ENCODE data around the gene PPM1L.

DNA sequence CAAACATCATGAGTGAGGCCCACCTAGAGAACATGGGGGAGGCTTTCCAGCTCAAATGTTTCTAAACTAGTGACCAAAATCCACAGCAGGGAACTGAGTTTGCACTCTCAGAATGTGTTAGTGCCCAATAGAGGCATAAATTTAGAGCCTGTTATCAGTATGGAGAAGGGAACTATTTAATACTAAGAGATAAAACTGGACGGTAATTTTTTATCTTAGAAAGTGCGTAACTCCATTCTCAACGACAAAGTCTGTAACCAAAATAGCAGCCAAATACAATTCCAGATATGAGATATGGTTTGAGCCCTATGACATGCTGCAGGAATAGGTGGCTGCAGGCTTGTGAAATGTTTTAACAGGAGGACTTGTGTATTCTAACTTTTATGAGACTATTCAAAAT lies 345.6 kb downstream of the PPM1L start:
- TF ChIP-seq, protein P1, sequence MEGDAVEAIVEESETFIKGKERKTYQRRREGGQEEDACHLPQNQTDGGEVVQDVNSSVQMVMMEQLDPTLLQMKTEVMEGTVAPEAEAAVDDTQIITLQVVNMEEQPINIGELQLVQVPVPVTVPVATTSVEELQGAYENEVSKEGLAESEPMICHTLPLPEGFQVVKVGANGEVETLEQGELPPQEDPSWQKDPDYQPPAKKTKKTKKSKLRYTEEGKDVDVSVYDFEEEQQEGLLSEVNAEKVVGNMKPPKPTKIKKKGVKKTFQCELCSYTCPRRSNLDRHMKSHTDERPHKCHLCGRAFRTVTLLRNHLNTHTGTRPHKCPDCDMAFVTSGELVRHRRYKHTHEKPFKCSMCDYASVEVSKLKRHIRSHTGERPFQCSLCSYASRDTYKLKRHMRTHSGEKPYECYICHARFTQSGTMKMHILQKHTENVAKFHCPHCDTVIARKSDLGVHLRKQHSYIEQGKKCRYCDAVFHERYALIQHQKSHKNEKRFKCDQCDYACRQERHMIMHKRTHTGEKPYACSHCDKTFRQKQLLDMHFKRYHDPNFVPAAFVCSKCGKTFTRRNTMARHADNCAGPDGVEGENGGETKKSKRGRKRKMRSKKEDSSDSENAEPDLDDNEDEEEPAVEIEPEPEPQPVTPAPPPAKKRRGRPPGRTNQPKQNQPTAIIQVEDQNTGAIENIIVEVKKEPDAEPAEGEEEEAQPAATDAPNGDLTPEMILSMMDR (IDR thresholded peaks at IDR 0.05 in 2 of 3, conservative IDR thresholded peaks at IDR 0.05 in 1 of 3; ENCODE audit: control insufficient read depth in 2 of 3, extremely low read depth in 1 of 3, insufficient read depth in 1 of 3, low read depth in 3 of 3, low read length in 3 of 3) = no peak
- TF ChIP-seq POLR2A (IDR thresholded peaks at IDR 0.05; ENCODE audit: low read depth, low read length) (no peak), SP1 (IDR thresholded peaks at IDR 0.05; ENCODE audit: low read depth, low read length) (no peak)
- TF ChIP-seq, protein P2, sequence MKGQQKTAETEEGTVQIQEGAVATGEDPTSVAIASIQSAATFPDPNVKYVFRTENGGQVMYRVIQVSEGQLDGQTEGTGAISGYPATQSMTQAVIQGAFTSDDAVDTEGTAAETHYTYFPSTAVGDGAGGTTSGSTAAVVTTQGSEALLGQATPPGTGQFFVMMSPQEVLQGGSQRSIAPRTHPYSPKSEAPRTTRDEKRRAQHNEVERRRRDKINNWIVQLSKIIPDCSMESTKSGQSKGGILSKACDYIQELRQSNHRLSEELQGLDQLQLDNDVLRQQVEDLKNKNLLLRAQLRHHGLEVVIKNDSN (IDR thresholded peaks at IDR 0.05; ENCODE audit: borderline replicate concordance, extremely low read length, insufficient read depth, low read depth, low read length) = no peak

All from GM12878 (cell line).